Neural cell (in vitro differentiated cells): ENCODE data around the gene RPL36.

Experiments
- CTCF ChIP-seq: fragments of 450-650 bp; IDR thresholded peaks from 2 replicates; pipeline ENCODE4 v1.5.1; 2014; ENCODE audit warnings: antibody characterized with exemption, mild to moderate bottlenecking, moderate library complexity; ENCODE audit not compliant: poor library complexity, severe bottlenecking
- EP300 ChIP-seq: fragments of 450-650 bp; conservative IDR thresholded peaks from 2 replicates; pipeline ENCODE4 v1.6.1; 2014; ENCODE audit warnings: antibody characterized with exemption, mild to moderate bottlenecking, moderate library complexity; ENCODE audit not compliant: poor library complexity, severe bottlenecking
- EZH2 ChIP-seq: fragments of 200-600, 300-800 bp; shearing (Covaris generic), sonication (generic); IDR thresholded peaks from 2 replicates; pipeline ENCODE4 v1.6.1; 2014; ENCODE audit warnings: antibody characterized with exemption, low read length, borderline replicate concordance, mild to moderate bottlenecking; ENCODE audit not compliant: insufficient read depth, poor library complexity, severe bottlenecking
- MXI1 ChIP-seq: fragments of 450-650 bp; conservative IDR thresholded peaks from 2 replicates; pipeline ENCODE4 v1.6.1; 2014; ENCODE audit warnings: antibody characterized with exemption, mild to moderate bottlenecking; ENCODE audit not compliant: poor library complexity, severe bottlenecking
- POLR2AphosphoS5 ChIP-seq: IDR thresholded peaks from 2 replicates; pipeline ENCODE4 v1.6.1; 2012
- REST ChIP-seq: IDR thresholded peaks from 2 replicates; pipeline ENCODE4 v1.6.1; 2012; ENCODE audit warnings: borderline replicate concordance
- SMC3 ChIP-seq: fragments of 450-650 bp; conservative IDR thresholded peaks from 2 replicates; pipeline ENCODE4 v1.6.1; 2014; ENCODE audit warnings: antibody characterized with exemption, mild to moderate bottlenecking, moderate library complexity; ENCODE audit not compliant: poor library complexity
- TAF1 ChIP-seq: IDR thresholded peaks from 2 replicates; pipeline ENCODE4 v1.6.1; 2012; ENCODE audit warnings: low read depth

- TF ChIP-seq CTCF (no peak), SMC3 (no peak), EP300 (no peak), EZH2 (no peak), TAF1 (no peak), POLR2AphosphoS5 (no peak), REST (no peak), MXI1 (no peak)
Observed at GRCh38 chr19:5673752-5674151, 16.3 kb upstream of the RPL36 start.
